ENCODE measurements around the gene VPS72.

VPS72 gene

DNA sequence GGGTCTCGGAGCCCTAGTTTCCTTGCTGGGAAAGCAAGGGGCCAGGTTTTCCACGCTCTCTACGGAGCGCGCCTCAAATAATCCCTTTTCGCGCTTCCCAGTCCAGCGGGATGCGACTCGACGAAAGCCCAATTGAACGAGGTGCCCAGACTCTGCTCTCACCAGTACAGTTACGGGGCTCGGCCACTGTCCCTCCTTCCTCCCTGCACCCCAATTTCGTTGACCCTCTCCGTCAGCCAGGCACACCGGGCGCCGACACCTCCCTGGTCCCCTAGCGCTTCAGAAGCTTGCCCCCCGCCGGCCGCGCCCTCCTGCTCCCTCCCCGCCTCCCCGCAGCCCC lies 44.0 kb downstream of the VPS72 start:
- Histone ChIP-seq H3K4me3 (ENCODE audit: low read depth, low read length) (peak overlapping the region; percentile 65), H3K27ac (ENCODE audit: extremely low read depth, low read depth, low read length) (no peak overlapping the region), H3K4me1 (ENCODE audit: control insufficient read depth, insufficient read depth, low read length) (peaks cover 3% of the 10 kb centered on the region; the same call in 1 of the 2 replicates), H3K9me3 (ENCODE audit: control insufficient read depth, insufficient read depth, low read depth, low read length) (no peaks in the 10 kb centered on the region), H3K36me3 (ENCODE audit: control insufficient read depth in 2 of 2, insufficient read depth in 1 of 2, low read length in 2 of 2) (peaks cover 0 to 5% of the 10 kb centered on the region in 2 experiments; a peak in 1 of 3 replicates)
- POLR2A ChIA-PET, result no interaction called here
- no peak for TF ChIP-seq ZNF664 (tag by site-specific recombination; IDR thresholded peaks at IDR 0.05)
- 0 out of 2 replicates have a peak, but pooled peaks have one; percentile 36 for TF ChIP-seq ZBTB48 (tag by site-specific recombination; IDR thresholded peaks at IDR 0.05)
- TF ChIP-seq SP2 (tag by site-specific recombination; IDR thresholded peaks at IDR 0.05), result no peak
- TF ChIP-seq ZNF16 (tag by site-specific recombination; IDR thresholded peaks at IDR 0.05; ENCODE audit: low read depth), result no peak
- no peak for TF ChIP-seq ZNF76 (tag by site-specific recombination; IDR thresholded peaks at IDR 0.05; ENCODE audit: borderline replicate concordance, low read depth)
- no peak for TF ChIP-seq RBAK (tag by site-specific recombination; IDR thresholded peaks at IDR 0.05)
- CTCF ChIA-PET, result interaction anchor here (1.6 kb wide), 1 partner anchor 46 kb away, joined by 7 read pairs; no protein-coding TSS in a partner anchor

DNA sequence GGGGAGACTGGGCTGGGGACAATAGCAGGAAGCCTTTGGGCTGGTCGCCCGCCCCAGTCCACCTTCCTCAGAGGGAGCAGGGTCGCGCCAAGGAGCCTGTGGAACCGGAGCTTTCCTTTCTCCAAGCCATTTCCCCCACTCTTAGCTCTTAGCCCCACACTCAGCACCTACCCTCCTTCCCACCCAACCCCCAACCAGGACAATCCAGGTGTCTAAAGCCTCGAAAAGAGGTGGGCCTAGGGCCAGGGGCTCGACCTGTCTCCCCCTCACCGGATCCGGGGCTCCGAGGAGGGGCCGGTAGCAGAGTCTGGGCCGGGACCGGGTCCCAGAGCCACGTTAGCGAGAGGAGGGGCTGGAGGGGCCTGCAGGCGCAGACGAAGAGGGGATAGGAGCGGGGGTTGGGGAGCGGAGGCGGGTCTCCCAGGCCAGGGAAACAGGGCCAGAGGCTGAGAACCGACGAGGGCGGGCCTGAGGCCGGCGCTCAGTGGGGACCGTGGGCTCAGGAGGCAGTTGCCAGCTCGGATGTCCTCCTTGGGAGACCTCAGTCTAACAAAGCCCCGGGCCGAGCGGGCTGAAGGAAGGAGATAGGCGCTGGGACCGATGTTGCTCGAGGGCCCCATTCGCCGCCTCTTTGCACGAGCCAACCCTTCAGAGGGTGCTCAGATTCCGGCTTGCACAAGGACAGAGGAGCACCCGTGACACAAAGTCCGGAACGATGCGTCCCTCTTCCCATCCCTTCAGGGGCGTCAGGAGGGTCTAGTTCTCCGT lies 44.5 kb downstream of the VPS72 start:
- H3K9me3 ChIP-seq (ENCODE audit: control insufficient read depth, insufficient read depth, low read depth, low read length), result no peaks in the 10 kb centered on the region
- peaks cover 0 to 5% of the 10 kb centered on the region in 2 experiments; a peak in 1 of 3 replicates for H3K36me3 ChIP-seq (ENCODE audit: control insufficient read depth in 2 of 2, insufficient read depth in 1 of 2, low read length in 2 of 2)
- ChIA-PET POLR2A (no interaction called here), CTCF (interaction anchor here (0.6 to 1.6 kb wide), 2 partner anchors 46 to 86 kb away, joined by 3 to 7 read pairs; partner anchors contain the start of gene CDC42SE1)
- TF ChIP-seq ZNF133 (tag by site-specific recombination; IDR thresholded peaks at IDR 0.05), result no peak
- no peak for TF ChIP-seq KLF10 (tag by site-specific recombination; IDR thresholded peaks at IDR 0.05)
- 0 out of 2 replicates have a peak, but pooled peaks have one; percentile 50 for TF ChIP-seq ZNF600 (tag by site-specific recombination; IDR thresholded peaks at IDR 0.05)
- no peak overlapping the region for H3K27ac ChIP-seq (ENCODE audit: extremely low read depth, low read depth, low read length)
- H3K4me3 ChIP-seq (ENCODE audit: low read depth, low read length), result no peak overlapping the region
- H3K4me1 ChIP-seq (ENCODE audit: control insufficient read depth, insufficient read depth, low read length), result peaks cover 3% of the 10 kb centered on the region; the same call in 1 of the 2 replicates

DNA sequence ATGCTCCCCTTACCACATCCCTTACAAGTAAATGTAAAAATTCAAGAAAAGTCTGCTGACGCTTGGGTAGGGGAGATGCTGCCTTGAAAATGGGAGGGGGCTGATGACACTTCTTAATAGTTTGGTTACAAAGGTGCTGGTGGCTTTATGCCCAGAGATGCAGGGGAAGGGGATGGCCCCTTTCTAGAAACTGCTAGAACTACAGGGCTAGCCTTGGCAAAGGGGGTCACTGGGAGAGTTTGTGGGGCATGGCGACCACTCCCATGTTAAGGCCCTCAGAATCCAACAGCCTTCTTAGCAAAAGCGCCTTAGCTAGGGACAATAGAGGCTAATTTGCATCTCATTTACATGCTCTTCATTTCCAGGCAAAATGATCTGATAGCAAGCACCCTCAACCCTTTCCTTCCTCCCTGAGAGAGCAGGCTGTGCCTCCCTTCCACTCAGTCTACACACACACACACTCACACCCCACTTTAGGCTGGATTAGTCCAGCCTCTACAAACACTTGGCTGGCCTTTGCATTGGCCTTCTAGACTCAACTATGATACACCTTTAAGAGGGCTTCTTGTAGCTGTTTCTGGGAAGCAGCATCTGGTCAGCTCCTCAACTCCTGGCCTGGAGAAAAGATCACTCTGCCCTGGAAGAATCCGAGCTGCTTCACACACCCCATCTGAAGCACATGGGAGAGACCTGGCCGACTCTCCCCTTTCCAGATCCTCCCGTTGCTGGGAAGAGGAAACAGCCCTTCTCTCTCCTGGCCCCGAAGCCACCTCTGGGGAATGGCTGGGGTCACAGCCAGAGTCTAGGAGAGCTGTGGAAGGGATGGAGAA lies 45.3 kb downstream of the VPS72 start:
- CTCF ChIA-PET, result interaction anchor here (0.6 to 2.0 kb wide), 4 partner anchors 9 to 45 kb away, joined by 3 to 9 read pairs (median 4); no protein-coding TSS in a partner anchor
- peaks cover 0 to 12% of the 10 kb centered on the region in 2 experiments; a peak in 1 of 3 replicates for H3K36me3 ChIP-seq (ENCODE audit: control insufficient read depth in 2 of 2, insufficient read depth in 1 of 2, low read length in 2 of 2)
- H3K27ac ChIP-seq (ENCODE audit: extremely low read depth, low read depth, low read length), result no peak overlapping the region
- POLR2A ChIA-PET, result interaction anchor here (1.1 kb wide), 1 partner anchor 11 kb away, joined by 3 read pairs; no protein-coding TSS in a partner anchor
- no peaks in the 10 kb centered on the region for H3K9me3 ChIP-seq (ENCODE audit: control insufficient read depth, insufficient read depth, low read depth, low read length)
- no peak overlapping the region for H3K4me3 ChIP-seq (ENCODE audit: low read depth, low read length)
- H3K4me1 ChIP-seq (ENCODE audit: control insufficient read depth, insufficient read depth, low read length), result peaks cover 3% of the 10 kb centered on the region; the same call in 1 of the 2 replicates
- TF ChIP-seq, protein P1, sequence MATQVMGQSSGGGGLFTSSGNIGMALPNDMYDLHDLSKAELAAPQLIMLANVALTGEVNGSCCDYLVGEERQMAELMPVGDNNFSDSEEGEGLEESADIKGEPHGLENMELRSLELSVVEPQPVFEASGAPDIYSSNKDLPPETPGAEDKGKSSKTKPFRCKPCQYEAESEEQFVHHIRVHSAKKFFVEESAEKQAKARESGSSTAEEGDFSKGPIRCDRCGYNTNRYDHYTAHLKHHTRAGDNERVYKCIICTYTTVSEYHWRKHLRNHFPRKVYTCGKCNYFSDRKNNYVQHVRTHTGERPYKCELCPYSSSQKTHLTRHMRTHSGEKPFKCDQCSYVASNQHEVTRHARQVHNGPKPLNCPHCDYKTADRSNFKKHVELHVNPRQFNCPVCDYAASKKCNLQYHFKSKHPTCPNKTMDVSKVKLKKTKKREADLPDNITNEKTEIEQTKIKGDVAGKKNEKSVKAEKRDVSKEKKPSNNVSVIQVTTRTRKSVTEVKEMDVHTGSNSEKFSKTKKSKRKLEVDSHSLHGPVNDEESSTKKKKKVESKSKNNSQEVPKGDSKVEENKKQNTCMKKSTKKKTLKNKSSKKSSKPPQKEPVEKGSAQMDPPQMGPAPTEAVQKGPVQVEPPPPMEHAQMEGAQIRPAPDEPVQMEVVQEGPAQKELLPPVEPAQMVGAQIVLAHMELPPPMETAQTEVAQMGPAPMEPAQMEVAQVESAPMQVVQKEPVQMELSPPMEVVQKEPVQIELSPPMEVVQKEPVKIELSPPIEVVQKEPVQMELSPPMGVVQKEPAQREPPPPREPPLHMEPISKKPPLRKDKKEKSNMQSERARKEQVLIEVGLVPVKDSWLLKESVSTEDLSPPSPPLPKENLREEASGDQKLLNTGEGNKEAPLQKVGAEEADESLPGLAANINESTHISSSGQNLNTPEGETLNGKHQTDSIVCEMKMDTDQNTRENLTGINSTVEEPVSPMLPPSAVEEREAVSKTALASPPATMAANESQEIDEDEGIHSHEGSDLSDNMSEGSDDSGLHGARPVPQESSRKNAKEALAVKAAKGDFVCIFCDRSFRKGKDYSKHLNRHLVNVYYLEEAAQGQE (tag by site-specific recombination; IDR thresholded peaks at IDR 0.05), result peak; percentile 68
- TF ChIP-seq, protein P2, sequence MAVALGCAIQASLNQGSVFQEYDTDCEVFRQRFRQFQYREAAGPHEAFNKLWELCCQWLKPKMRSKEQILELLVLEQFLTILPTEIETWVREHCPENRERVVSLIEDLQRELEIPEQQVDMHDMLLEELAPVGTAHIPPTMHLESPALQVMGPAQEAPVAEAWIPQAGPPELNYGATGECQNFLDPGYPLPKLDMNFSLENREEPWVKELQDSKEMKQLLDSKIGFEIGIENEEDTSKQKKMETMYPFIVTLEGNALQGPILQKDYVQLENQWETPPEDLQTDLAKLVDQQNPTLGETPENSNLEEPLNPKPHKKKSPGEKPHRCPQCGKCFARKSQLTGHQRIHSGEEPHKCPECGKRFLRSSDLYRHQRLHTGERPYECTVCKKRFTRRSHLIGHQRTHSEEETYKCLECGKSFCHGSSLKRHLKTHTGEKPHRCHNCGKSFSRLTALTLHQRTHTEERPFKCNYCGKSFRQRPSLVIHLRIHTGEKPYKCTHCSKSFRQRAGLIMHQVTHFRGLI (tag by site-specific recombination; IDR thresholded peaks at IDR 0.05), result peak; percentile 100
- TF ChIP-seq OVOL3 (tag by site-specific recombination; IDR thresholded peaks at IDR 0.05) (no peak), ZNF16 (tag by site-specific recombination; IDR thresholded peaks at IDR 0.05; ENCODE audit: low read depth) (no peak)
- TF ChIP-seq, protein P3, sequence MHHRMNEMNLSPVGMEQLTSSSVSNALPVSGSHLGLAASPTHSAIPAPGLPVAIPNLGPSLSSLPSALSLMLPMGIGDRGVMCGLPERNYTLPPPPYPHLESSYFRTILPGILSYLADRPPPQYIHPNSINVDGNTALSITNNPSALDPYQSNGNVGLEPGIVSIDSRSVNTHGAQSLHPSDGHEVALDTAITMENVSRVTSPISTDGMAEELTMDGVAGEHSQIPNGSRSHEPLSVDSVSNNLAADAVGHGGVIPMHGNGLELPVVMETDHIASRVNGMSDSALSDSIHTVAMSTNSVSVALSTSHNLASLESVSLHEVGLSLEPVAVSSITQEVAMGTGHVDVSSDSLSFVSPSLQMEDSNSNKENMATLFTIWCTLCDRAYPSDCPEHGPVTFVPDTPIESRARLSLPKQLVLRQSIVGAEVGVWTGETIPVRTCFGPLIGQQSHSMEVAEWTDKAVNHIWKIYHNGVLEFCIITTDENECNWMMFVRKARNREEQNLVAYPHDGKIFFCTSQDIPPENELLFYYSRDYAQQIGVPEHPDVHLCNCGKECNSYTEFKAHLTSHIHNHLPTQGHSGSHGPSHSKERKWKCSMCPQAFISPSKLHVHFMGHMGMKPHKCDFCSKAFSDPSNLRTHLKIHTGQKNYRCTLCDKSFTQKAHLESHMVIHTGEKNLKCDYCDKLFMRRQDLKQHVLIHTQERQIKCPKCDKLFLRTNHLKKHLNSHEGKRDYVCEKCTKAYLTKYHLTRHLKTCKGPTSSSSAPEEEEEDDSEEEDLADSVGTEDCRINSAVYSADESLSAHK (tag by site-specific recombination; IDR thresholded peaks at IDR 0.05), result no peak
